Activated gamma-delta T cell treated with Interleukin-2 at 50 U/mL for 16 hours (primary cell): Measurements from ENCODE around the gene KRT81.
A peak's percentile ranks its signal among the peaks of the same experiment; 100 is the strongest.
"Not testable (repeated sequence)": the region's sequence is repeated elsewhere in the genome, so short reads cannot be mapped to it uniquely, and the experiment has no call there.

Experiments used
- DNase-seq: peaks from one replicate; pipeline ENCODE4 v3.0.0-alpha.2; 2020

The KRT81 gene

GRCh38 chr12:52316701-52317100, 25.4 kb upstream of the KRT81 start:
- no peak for DNase-seq

GRCh38 chr12:52316290-52316689, 25.0 kb upstream of the KRT81 start:
- no peak for DNase-seq

- not testable (repeated sequence) for DNase-seq
Measured at GRCh38 chr12:52315721-52316120, 24.4 kb upstream of the KRT81 start.

GRCh38 chr12:52314511-52314910, 23.2 kb upstream of the KRT81 start:
- no peak for DNase-seq

- DNase-seq = no peak
Measured at GRCh38 chr12:52313926-52314325, 22.6 kb upstream of the KRT81 start.

- DNase-seq = no peak
Measured at GRCh38 chr12:52313461-52313860, 22.1 kb upstream of the KRT81 start.

- DNase-seq = no peak
Measured at GRCh38 chr12:52312086-52312485, 20.8 kb upstream of the KRT81 start.

- no peak for DNase-seq
Measured at GRCh38 chr12:52311285-52311648, 19.9 kb upstream of the KRT81 start.

- DNase-seq = no peak
Measured at GRCh38 chr12:52310622-52311284, 19.4 kb upstream of the KRT81 start.

- DNase-seq = no peak
Measured at GRCh38 chr12:52308806-52309425, 17.6 kb upstream of the KRT81 start.

GRCh38 chr12:52307836-52308805, 16.8 kb upstream of the KRT81 start:
- DNase-seq = peak; percentile 10

- DNase-seq = no peak
Measured at GRCh38 chr12:52306731-52307130, 15.4 kb upstream of the KRT81 start.

- DNase-seq = no peak
Measured at GRCh38 chr12:52305921-52306705, 14.8 kb upstream of the KRT81 start.

GRCh38 chr12:52304941-52305411, 13.6 kb upstream of the KRT81 start:
- not testable (repeated sequence) for DNase-seq

GRCh38 chr12:52302242-52302914, 11.0 kb upstream of the KRT81 start:
- not testable (repeated sequence) for DNase-seq

- not testable (repeated sequence) for DNase-seq
Measured at GRCh38 chr12:52301721-52302120, 10.4 kb upstream of the KRT81 start.

- DNase-seq = no peak
Measured at GRCh38 chr12:52300796-52301691, 9.7 kb upstream of the KRT81 start.

GRCh38 chr12:52298677-52299190, 7.4 kb upstream of the KRT81 start:
- no peak for DNase-seq

- DNase-seq = no peak
Measured at GRCh38 chr12:52296572-52297215, 5.4 kb upstream of the KRT81 start.

GRCh38 chr12:52295663-52296062, 4.3 kb upstream of the KRT81 start:
- DNase-seq = no peak
